ENCODE results near the gene CLIC3. TPM values are rescaled to one million over a fixed set of nuclear protein-coding genes. Genes with fewer than 3 reads are reported as not detected.

CLIC3 gene
- total RNA-seq, 4 donors from 2014 or later = 3.3 TPM; not detected in 3

DNA sequence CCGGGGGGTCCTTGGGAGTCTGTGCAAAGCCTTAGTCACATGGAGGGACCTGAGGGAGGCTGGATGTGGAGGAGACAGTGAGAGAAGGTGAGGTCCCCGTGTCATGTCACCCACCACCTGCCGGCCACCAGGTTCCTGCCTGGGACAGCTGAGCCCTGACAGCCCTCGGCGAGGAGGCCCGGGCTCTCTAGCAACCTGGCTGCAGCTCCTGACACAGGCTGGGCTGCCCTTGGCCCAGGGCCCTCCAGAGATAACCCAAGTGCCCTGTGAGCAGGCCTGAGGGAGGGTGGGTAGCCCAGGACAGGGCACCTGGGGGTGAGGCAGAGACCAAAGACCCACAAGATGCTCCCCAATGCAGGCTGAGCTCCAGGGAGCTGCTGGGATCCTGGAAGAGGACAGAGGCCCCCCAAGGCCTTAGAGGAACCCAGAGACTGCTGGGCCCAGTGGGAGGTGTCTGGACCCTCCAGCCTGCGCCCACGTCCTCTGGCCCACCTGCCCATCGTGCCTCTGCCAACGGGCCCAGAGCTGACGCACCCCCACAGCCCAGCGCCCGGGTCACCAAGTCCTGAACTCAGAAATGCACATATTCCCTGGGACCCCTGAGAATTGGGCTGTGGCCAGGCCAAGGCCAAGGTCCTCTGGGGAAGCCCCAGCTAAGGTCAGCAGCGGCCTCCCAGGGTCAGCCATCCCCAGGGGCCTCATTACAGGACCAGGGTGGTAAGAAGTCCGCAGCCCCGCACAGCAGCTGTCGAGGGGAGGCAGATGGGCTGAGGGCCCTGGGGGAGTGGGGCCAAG is 27.8 kb downstream of the CLIC3 start:
- no peak overlapping the region for H3K4me3 ChIP-seq
- peaks cover 0 to 26% (median 0%) of the 10 kb centered on the region in 4 donors for H3K4me1 ChIP-seq
- TF ChIP-seq, protein P1, sequence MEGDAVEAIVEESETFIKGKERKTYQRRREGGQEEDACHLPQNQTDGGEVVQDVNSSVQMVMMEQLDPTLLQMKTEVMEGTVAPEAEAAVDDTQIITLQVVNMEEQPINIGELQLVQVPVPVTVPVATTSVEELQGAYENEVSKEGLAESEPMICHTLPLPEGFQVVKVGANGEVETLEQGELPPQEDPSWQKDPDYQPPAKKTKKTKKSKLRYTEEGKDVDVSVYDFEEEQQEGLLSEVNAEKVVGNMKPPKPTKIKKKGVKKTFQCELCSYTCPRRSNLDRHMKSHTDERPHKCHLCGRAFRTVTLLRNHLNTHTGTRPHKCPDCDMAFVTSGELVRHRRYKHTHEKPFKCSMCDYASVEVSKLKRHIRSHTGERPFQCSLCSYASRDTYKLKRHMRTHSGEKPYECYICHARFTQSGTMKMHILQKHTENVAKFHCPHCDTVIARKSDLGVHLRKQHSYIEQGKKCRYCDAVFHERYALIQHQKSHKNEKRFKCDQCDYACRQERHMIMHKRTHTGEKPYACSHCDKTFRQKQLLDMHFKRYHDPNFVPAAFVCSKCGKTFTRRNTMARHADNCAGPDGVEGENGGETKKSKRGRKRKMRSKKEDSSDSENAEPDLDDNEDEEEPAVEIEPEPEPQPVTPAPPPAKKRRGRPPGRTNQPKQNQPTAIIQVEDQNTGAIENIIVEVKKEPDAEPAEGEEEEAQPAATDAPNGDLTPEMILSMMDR (IDR thresholded peaks at IDR 0.05) = no peak
- TF ChIP-seq POLR2A (IDR thresholded peaks at IDR 0.05) = no peak
- H3K9me3 ChIP-seq = no peaks in the 10 kb centered on the region
- H3K27ac ChIP-seq = no peak overlapping the region
- no peaks in the 10 kb centered on the region for H3K36me3 ChIP-seq
- no peak for DNase-seq
- no peaks in the 10 kb centered on the region for H3K27me3 ChIP-seq

DNA sequence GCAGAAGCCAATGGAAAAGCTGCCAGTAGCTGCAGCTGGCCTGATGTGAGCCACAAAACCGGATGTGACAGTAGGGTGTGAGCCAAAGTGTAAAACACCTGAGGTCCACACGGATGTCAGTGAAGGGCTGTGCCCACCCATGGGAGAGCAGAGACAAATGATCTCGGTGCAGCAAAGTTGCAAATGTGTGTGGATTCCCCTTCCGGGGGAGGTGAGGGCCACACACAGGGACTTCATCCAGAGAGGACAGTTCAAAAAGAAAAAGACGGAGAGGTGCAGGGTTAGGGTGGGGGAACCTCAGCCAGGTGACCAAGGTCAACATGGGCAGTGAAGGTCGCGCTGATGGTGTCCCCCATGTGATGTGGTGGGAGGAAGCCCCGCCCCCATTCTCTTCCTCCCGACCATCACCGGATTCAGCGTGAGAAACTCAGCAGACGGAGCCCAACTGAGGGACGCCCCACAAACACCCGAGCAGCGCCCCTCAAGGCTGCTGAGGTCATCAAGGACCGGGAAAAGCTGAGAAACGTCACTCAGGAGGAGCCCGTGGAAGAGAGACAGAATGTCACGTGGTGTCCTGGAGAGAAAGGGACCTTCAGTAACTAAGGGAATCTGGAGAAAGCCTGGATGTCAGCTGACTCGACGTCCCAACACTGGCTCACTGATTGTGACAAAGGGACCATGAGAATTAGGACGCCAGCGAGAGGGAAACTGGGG is 30.4 kb downstream of the CLIC3 start:
- DNase-seq = peak in 1 of 3 donors; percentile 64

DNA sequence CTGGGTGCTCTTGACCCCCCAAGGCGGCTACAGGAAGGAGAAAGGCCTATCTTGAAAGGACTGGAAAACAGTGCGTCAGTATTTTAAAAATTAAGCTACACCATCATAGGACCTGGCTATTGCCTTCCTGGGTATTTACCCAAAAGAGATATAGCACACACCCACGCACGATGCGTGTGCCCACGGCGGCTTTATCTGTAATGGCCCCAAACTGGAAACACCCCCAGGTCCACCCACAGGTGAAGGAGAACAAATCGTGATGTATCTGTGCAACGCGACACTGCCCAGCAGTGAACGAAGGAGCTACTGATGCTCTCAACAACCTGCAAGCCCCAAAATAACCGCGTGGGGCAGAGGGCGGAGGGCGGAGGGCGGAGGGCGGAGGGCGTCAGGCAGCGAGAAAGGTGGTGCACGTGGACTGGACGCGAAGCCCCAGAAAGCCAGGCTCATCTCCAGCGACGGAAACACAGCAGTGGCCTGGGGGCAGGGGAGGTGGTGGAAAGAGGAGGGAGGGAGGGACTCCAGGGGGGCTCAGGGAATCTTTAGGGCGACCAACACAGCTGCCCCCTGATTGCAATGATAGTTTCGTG is 31.4 kb downstream of the CLIC3 start:
- Histone ChIP-seq H3K4me3 (no peak overlapping the region), H3K27me3 (no peaks in the 10 kb centered on the region), H3K36me3 (no peaks in the 10 kb centered on the region), H3K4me1 (peaks cover 0 to 26% (median 0%) of the 10 kb centered on the region in 4 donors), H3K9me3 (no peaks in the 10 kb centered on the region), H3K27ac (peak overlapping the region in 1 of 4 donors; percentile 5)
- DNase-seq = no peak
- TF ChIP-seq POLR2A (IDR thresholded peaks at IDR 0.05) = no peak
- TF ChIP-seq, protein P1 (IDR thresholded peaks at IDR 0.05) = no peak

More for the DNA sequence above, 30.4 kb downstream of the CLIC3 start:
- Histone ChIP-seq H3K27me3 (no peaks in the 10 kb centered on the region), H3K36me3 (no peaks in the 10 kb centered on the region), H3K27ac (peak overlapping the region in 1 of 4 donors; percentile 13), H3K4me3 (no peak overlapping the region), H3K9me3 (no peaks in the 10 kb centered on the region), H3K4me1 (peaks cover 0 to 26% (median 0%) of the 10 kb centered on the region in 4 donors)
- TF ChIP-seq POLR2A (IDR thresholded peaks at IDR 0.05) = no peak
- TF ChIP-seq, protein P1 (IDR thresholded peaks at IDR 0.05) = no peak

DNA sequence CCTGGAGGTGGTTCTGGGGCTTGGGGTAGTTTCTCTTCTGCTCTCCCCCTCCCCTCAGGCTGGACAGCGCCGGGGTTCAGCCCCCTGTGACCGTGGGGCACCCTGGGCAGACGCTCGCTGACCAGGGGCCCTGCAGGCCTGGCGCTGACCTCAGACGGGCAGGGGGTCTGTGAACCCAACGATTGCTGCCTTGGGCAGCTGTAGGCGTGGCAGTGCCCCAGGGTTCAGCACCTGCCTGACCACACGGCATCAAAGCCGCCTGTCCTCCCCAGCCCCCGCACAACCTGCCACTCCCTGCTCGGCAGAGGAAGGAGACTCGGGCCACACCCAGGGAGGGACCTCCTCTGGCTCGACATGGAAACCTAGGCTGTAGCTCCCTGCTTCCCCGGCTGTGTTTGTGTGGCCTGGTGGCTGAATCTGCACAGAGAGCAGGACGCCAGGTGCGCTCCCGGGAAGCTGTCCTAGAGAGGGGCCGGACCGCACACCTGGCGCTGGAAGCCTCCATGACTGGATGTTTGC is 32.1 kb downstream of the CLIC3 start:
- Histone ChIP-seq H3K9me3 (no peaks in the 10 kb centered on the region), H3K4me1 (peaks cover 0 to 26% (median 0%) of the 10 kb centered on the region in 4 donors), H3K36me3 (no peaks in the 10 kb centered on the region), H3K27ac (peak overlapping the region in 1 of 4 donors; percentile 5), H3K4me3 (no peak overlapping the region), H3K27me3 (no peaks in the 10 kb centered on the region)
- DNase-seq = peak in 2 of 3 donors; percentile 62 to 70
- no peak for TF ChIP-seq POLR2A (IDR thresholded peaks at IDR 0.05)
- TF ChIP-seq, protein P1 (IDR thresholded peaks at IDR 0.05) = no peak

DNA sequence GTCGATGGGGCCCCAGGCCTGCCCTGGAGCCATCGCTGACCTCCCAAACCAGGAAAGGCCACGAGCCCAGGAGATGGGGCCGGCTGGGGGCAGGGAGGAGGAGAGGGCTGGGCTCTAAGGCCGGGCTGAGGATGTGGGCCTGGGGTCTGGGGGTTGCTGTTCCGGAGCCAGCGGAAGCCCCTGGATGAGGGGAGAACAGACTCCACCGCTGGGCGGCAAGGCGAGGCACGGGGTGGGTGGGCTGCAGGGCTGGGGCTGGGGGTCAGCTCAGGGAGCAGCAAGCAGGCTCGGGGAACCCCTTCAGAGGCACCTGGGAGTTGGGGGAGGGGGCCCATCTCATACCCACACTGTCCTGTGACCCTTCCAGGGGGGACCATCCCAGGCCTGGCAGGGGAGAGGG is 32.6 kb downstream of the CLIC3 start:
- Histone ChIP-seq H3K9me3 (no peaks in the 10 kb centered on the region), H3K4me3 (no peak overlapping the region), H3K4me1 (peaks cover 0 to 26% (median 0%) of the 10 kb centered on the region in 4 donors), H3K36me3 (no peaks in the 10 kb centered on the region), H3K27me3 (no peaks in the 10 kb centered on the region), H3K27ac (no peak overlapping the region)
- no peak for DNase-seq
- TF ChIP-seq, protein P1 (IDR thresholded peaks at IDR 0.05) = no peak
- TF ChIP-seq POLR2A (IDR thresholded peaks at IDR 0.05) = no peak

Data from Peyer's patch (tissue), 4 donors.